GM19099 (cell line): ENCODE measurements around the gene ATP6V1G2.
A peak's percentile ranks its signal among the peaks of the same experiment; 100 is the strongest.

Experiments
- POLR2A ChIP-seq: IDR thresholded peaks from 3 replicates; pipeline ENCODE4 v1.6.1; 2011; ENCODE audit warnings: low read depth; ENCODE audit not compliant: insufficient read length; ENCODE audit errors: extremely low read depth

ATP6V1G2 gene

GRCh38 chr6:31560697-31561058, 14.3 kb upstream of the ATP6V1G2 start:
- no peak for TF ChIP-seq POLR2A

DNA sequence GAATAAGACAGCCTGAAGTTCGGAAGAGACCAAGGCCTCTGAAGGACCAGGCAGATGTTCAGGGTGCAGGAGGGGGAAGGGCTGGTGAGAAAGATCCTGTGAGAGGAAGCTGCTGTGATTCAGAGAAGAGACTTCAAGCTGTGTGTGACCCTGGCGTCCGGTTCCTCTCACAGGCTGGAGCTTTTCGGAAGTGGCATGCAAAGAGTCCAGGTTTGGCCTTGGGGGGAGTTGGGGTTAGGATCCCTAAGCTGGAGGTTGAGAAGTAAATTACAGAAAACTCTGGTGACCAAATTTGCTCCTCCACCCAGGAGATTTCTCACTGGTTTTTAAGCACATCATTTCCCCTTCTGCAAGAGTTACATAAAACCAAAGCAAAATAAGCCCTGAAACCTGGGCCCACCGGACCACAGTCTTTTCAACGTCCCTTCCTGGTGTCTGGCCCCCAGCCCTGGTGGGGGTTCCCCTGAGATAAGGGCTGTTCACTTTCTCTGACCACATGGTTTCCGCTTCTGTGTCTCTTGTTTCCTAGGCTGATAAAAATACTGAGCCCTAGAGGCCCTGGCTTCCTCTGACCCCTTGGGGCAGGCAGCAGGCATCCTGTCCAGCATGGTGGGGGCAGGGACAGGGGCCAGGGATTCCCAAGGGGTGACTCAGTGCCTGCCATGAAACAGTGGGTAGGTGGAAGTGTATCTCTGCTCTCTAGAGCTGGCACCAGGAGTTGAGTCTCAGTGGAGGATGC, 13.7 kb upstream of the ATP6V1G2 start:
- TF ChIP-seq POLR2A, result peak; percentile 52

GRCh38 chr6:31559606-31559957, 13.2 kb upstream of the ATP6V1G2 start:
- TF ChIP-seq POLR2A, result no peak

GRCh38 chr6:31558631-31559500, 12.5 kb upstream of the ATP6V1G2 start:
- TF ChIP-seq POLR2A, result peak; percentile 58

- no peak for TF ChIP-seq POLR2A
Measured at GRCh38 chr6:31558318-31558625, 11.9 kb upstream of the ATP6V1G2 start.

DNA sequence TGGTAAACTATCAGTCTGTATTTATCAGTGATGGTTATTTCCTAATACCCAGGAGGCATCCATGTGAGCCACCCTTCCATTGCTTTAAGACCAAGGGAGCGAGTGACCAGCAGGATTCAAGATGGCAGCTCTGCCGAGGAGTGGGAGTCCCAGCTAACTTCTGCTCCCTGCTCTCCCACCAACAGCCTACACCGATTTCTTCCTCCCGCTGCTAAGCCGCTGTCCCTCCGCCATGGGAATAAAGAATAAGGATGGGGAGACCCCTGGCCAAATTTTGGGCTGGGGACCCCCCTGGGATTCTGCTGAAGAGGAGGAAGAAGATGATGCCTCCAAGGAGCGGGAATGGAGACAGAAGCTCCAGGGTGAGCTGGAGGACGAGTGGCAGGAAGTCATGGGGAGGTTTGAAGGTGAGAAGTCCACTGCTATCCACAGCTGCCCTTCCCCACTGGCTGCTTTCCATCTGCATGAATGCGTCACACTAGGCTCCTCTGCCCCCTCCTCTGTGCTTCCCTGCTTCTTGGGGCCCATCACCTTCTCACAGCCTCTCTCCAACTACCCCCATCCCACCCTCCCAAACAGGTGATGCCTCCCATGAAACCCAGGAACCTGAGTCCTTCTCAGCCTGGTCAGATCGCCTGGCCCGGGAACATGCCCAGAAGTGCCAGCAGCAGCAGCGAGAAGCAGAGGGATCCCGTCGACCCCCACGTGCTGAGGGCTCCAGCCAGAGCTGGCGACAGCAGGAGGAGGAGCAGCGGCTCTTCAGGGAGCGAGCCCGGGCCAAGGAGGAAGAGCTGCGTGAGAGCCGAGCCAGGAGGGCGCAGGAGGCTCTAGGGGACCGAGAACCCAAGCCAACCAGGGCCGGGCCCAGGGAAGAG, 11.3 kb upstream of the ATP6V1G2 start:
- no peak for TF ChIP-seq POLR2A

DNA sequence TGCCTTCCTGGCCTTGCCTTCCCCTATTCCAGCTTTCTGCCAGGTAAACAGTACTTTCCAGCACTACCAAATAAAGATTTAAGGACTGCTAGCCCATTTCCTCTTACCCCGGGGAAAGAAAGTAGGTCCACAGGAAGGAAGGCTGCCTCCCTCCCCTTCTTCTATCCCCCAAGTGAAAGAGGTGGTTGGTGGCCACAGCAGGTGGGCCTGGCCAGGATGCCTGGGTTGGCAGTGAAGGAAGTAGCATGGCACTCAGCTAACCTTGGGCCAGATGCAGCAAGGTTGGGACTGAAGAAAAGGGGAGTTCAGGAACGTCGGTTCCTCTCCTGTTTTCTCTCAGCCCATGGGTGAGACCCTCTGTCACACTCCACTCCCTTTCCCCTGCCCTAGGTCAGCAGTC, 9.9 kb upstream of the ATP6V1G2 start:
- TF ChIP-seq POLR2A, result no peak

GRCh38 chr6:31548544-31548873, 2.1 kb upstream of the ATP6V1G2 start:
- no peak for TF ChIP-seq POLR2A

GRCh38 chr6:31547727-31548543, 1.5 kb upstream of the ATP6V1G2 start:
- no peak for TF ChIP-seq POLR2A

GRCh38 chr6:31546958-31547726, 734 bp upstream of the ATP6V1G2 start, which contains the start of gene NFKBIL1:
NFKBIL1 (plus strand) TSS chr6:31547608; CDS start chr6:31547695, 87 bp downstream.
- TF ChIP-seq POLR2A, result peak; percentile 50

DNA sequence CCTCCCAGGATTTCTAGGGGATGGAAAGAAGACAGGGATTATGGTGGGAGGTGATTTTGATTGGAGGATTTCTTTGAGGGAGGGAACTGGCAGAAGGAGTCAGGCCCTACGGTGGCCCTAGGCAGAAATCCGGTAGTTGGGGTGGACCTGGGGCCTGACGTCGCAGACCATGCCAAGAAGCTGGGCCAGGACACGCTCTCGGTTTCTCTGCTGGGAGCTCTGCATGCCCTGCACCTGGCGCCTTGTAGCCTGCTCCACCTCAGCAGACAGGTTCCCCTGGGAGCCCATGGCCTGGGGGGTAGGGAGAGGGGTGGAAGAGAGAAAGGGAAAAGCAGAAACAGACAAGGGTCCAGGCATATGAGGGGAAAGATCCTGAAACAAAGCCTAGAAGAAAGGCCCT, 1.1 kb downstream of the ATP6V1G2 start:
- no peak for TF ChIP-seq POLR2A

GRCh38 chr6:31544676-31545075, 1.7 kb downstream of the ATP6V1G2 start:
- no peak for TF ChIP-seq POLR2A

DNA sequence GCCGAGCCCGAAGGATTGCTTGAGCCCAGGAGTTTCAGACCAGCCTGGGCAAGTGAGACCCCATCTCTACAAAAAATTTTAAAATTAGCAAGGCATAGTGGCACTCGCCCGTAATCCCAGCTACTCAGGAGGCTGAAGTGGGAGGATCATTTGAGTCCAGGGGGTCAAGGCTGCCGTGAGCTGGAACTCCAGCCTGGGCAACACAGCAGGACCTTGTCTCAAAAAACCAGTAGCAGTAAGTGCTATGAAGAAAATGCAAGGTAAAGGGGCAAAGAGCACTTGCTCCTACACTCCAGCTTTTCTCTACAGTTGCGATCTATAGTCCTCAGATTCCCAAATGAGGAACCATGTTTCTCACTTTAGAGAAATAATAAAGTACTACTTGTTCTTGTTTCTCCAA, 2.8 kb downstream of the ATP6V1G2 start:
- no peak for TF ChIP-seq POLR2A
